Ectodermal cell (in vitro differentiated cells): Measurements from ENCODE around the gene FBXL7.

Experiments
- H3K27ac ChIP-seq: 2 replicates; pipeline ENCODE4 v1.7.0; 2013; ENCODE audit warnings: mild to moderate bottlenecking, low read depth, low read length; ENCODE audit not compliant: insufficient read depth, poor library complexity, severe bottlenecking
- H3K27me3 ChIP-seq: 2 replicates; pipeline ENCODE4 v1.7.0; 2013; ENCODE audit warnings: mild to moderate bottlenecking, low read length; ENCODE audit not compliant: insufficient read depth, control insufficient read depth, poor library complexity, severe bottlenecking
- H3K36me3 ChIP-seq: one replicate; pipeline ENCODE4 v1.7.0; 2013; ENCODE audit warnings: low read length; ENCODE audit not compliant: control insufficient read depth, insufficient read depth
- H3K4me1 ChIP-seq: one replicate; pipeline ENCODE4 v1.7.0; 2013; ENCODE audit warnings: low read length; ENCODE audit not compliant: control insufficient read depth, insufficient read depth
- H3K4me3 ChIP-seq: 2 replicates; pipeline ENCODE4 v1.7.0; 2013; ENCODE audit warnings: low read depth, low read length, control low read depth; ENCODE audit not compliant: insufficient read depth
- H3K9me3 ChIP-seq: 2 replicates; pipeline ENCODE4 v1.7.0; 2013; ENCODE audit warnings: mild to moderate bottlenecking, low read length, moderate library complexity; ENCODE audit not compliant: control insufficient read depth
- WGBS, 2 experiments: methylation state at CpG; one replicate each; pipeline ENCODE4 v1.1.7; 2013; ENCODE audit warnings: missing lambda C conversion rate in 2 of 2; 5-methylcytosine and 5-hydroxymethylcytosine counted together

FBXL7 gene

DNA sequence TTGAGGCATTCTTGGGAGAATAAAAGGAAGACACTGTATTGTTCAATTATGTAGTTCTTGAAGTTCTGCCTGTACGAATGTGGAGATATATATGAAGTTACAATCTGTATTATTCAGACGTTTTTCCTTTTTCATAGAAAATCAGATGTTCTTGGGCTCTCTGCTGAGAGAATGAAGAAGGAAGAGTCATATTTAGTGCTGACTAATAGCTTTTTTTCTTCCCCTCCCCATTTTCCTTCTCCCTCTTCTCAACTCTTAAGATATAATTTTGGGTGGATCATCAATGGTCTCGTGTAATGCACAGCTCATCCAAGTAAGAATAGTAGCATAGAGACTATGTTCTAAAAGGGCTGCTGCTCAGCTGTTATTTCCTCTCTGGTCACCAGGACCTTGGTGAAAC is 23.0 kb upstream of the FBXL7 start:
- no peak overlapping the region for H3K27ac ChIP-seq
- H3K4me1 ChIP-seq = no peaks in the 10 kb centered on the region
- 93 to 95% methylated on average over 2 to 3 of the region's 3 CpGs for WGBS, 2 experiments
- H3K36me3 ChIP-seq = no peaks in the 10 kb centered on the region
- H3K27me3 ChIP-seq = no peaks in the 10 kb centered on the region
- no peaks in the 10 kb centered on the region for H3K9me3 ChIP-seq
- H3K4me3 ChIP-seq = no peak overlapping the region

DNA sequence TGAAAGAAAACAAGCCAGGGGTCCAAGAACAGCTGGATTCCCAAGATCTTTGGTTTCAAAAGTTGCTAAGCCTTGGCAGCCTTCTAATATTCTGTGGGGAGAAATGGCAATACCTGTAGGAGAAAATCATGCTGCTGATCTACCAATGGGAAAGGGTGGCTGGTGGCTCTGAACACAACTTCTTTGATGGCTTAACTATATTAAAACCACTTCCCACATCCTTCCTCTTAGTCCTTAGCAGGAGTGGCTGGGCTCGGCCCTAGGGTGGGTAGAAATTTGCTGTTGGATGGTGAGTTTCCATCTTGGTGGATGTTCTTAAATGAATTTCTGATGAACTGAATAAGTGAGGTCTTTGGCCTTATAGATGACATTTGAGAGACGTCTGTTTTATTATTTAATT is 19.5 kb upstream of the FBXL7 start:
- WGBS, 2 experiments = 87 to 97% methylated on average over 2 of the region's 2 CpGs
- Histone ChIP-seq H3K27me3 (no peaks in the 10 kb centered on the region), H3K27ac (no peak overlapping the region), H3K36me3 (no peaks in the 10 kb centered on the region), H3K4me3 (no peak overlapping the region), H3K4me1 (no peaks in the 10 kb centered on the region), H3K9me3 (no peaks in the 10 kb centered on the region)

DNA sequence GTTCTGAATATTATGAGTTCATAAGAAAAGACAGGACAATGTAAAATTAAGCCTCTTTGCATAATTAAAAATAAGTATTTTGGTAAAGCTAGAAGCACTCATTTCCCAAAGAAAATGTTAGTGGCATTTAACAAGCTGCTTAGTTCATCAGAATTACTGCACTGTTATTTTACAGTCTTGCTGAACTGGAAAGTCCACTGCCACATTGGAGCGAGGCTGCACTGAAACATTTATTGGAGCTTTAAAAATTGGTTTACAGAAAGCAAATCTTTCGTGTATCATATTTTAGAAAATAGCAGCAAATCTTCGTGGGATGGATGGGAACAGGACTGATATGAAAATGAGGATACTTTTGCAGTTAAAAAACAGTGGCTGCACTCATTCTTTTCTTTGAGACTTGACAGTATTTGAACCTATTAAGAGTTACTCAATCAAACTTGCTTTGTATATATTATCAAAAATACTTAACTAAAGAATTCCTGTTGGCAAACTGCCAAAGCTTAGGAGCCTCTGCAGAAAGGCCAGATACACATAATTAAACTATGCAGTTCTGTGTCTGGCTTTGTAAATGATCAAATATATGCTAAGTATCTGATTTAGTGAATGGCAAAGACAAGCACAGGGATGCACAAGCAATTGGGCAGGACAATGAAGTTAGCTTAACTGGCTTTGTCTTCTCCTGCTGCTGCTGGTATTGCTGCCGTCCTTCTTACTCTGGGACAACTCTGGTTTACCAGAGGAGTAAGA is 16.5 kb upstream of the FBXL7 start:
- Histone ChIP-seq H3K27me3 (no peaks in the 10 kb centered on the region), H3K4me1 (no peaks in the 10 kb centered on the region), H3K9me3 (no peaks in the 10 kb centered on the region), H3K4me3 (no peak overlapping the region), H3K27ac (no peak overlapping the region), H3K36me3 (no peaks in the 10 kb centered on the region)
- 87 to 97% methylated on average over 4 of the region's 4 CpGs for WGBS, 2 experiments

DNA sequence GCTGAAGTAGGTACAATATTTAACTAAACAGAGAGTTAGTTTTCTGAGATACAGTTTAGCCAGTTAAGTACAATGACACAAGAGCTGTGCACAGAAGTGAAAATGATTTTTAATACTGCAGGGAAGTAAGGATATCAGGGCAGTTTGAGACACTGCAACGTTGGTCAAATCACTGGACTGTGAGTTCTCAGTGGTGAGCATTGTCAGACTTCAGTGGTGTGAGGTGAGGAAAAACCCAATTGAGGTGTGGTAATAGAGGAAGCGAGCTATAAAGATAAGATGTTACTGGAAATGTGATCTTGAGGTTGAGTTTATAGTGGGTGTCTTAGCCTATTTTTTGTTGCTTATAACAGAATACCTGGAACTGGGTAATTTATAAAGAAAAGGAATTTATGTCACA is 12.8 kb upstream of the FBXL7 start:
- H3K9me3 ChIP-seq = no peaks in the 10 kb centered on the region
- H3K27me3 ChIP-seq = no peaks in the 10 kb centered on the region
- H3K27ac ChIP-seq = no peak overlapping the region
- H3K36me3 ChIP-seq = no peaks in the 10 kb centered on the region
- H3K4me1 ChIP-seq = no peaks in the 10 kb centered on the region
- 94 to 95% methylated on average over 2 of the region's 2 CpGs for WGBS, 2 experiments
- H3K4me3 ChIP-seq = no peak overlapping the region

DNA sequence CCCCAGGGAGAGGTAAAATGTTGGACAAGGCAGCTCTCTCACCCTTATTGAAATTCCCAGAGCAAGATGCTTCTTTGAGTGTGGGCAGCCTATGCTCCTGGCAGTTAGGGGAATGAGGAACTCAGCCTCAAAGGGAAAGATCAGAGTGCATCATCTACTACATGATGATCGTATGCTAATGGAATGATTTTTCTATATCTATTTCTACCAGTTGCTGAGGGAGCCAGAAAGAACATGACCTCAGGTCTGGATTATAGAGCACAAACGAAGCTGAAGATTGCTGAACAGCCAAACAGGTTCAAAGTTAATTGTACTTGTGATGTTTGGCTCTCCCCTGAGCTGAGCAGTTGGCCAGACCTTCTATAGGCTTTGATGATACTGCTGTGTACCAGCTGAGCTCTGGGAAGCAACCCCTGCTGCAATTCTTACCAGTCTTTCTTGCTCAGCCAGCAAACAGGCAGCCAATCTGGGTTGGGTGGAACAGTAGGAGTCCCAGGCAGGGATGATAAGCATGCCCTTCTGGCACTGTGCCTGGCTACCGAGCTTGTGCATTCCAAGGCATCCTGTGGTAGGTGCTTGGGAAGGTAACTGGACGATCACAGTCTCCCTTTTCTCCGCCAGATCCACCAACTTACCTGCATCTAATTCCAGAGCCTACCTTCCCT is 10.3 kb upstream of the FBXL7 start:
- Histone ChIP-seq H3K9me3 (no peaks in the 10 kb centered on the region), H3K27me3 (no peaks in the 10 kb centered on the region), H3K36me3 (no peaks in the 10 kb centered on the region), H3K27ac (no peak overlapping the region), H3K4me3 (no peak overlapping the region), H3K4me1 (no peaks in the 10 kb centered on the region)
- 88 to 91% methylated on average over 5 of the region's 5 CpGs for WGBS, 2 experiments

DNA sequence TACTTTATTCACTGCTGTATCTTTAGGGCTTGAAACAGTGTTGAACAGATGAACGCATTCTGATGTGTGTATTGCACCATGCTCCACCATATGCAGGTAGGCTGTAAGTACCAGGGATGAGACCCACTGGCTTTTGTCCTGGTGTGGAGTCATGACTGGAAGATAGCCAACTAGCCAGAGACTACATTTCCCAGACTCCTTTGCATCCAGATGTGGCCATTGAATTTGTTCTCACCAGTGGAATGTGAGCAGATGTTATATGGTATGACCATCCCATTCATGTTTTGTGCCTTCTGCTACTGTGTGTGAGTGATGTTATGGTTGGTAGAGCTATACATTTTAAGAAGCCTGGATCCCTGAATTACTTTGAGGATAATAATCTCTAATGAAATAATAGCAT is 7.4 kb upstream of the FBXL7 start:
- no peak overlapping the region for H3K27ac ChIP-seq
- H3K36me3 ChIP-seq = no peaks in the 10 kb centered on the region
- no peak overlapping the region for H3K4me3 ChIP-seq
- no peaks in the 10 kb centered on the region for H3K9me3 ChIP-seq
- H3K4me1 ChIP-seq = no peaks in the 10 kb centered on the region
- no peaks in the 10 kb centered on the region for H3K27me3 ChIP-seq
- WGBS, 2 experiments = 94 to 96% methylated on average over 1 of the region's 1 CpG

DNA sequence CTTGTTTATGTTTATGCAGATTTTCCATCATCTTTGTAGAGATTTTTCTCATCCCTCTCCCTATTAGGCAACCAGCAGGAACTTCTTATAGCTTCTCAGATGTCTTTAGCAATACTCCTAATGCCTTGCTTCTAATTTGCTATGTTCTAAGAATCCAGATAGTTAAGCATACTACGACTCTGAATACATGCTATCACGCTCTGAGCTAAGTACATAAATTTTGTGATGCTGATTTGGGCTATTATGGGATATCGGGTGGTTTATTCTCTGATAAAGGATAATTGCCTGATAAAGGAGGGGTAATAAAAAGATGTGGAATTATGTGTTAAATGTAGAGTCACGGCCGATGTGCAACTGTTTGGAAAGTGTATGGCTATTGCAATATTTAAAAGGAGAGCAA is 6.5 kb upstream of the FBXL7 start:
- H3K36me3 ChIP-seq = no peaks in the 10 kb centered on the region
- H3K9me3 ChIP-seq = no peaks in the 10 kb centered on the region
- WGBS, 2 experiments = 96% methylated on average over 5 of the region's 5 CpGs
- no peak overlapping the region for H3K4me3 ChIP-seq
- H3K27me3 ChIP-seq = no peaks in the 10 kb centered on the region
- no peak overlapping the region for H3K27ac ChIP-seq
- no peaks in the 10 kb centered on the region for H3K4me1 ChIP-seq

DNA sequence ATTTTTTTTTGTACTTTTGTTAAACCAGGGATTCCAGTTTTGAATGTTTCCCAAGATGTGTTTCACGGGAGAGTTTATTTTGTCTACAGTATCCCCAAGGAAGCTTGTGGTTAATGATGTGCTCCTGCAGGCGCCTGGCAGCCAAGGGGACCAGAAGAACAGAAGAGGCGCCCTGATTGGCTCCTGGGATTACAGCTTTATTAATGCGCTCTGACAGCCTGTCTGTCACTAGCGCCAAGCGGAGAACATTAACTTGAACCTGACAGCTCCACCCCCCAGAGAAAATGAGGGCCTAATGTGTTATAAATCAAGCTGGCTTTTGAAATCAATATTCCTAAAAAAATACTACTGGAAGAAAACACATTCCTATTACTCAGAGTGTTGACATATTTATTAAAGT is 5.0 kb upstream of the FBXL7 start:
- Histone ChIP-seq H3K9me3 (no peaks in the 10 kb centered on the region), H3K4me3 (no peak overlapping the region), H3K27ac (no peak overlapping the region), H3K27me3 (no peaks in the 10 kb centered on the region), H3K36me3 (no peaks in the 10 kb centered on the region), H3K4me1 (peaks cover 2% of the 10 kb centered on the region)
- 81 to 82% methylated on average over 6 of the region's 6 CpGs for WGBS, 2 experiments

DNA sequence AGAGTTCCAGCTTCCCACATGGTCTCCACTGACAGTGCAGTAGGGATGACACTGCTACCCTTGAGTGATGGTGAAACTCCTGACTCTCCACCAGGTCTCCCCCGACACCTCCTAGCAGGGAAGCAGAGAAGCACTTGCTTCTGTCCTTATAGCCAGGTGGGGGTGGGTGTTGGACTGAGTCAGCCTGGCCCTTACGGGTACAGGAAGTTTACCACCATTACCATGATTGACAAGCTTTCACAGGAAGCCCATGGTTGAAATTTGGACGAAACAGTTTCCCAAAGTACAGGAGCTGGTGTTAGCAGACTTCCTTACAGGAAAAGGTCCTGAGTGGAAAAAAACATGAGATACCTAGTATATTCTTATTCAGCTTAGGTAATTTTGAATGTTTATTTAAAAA is 3.1 kb upstream of the FBXL7 start:
- 71 to 82% methylated on average over 3 of the region's 3 CpGs for WGBS, 2 experiments
- H3K36me3 ChIP-seq = no peaks in the 10 kb centered on the region
- no peak overlapping the region for H3K27ac ChIP-seq
- H3K4me1 ChIP-seq = peaks cover 2% of the 10 kb centered on the region
- H3K9me3 ChIP-seq = no peaks in the 10 kb centered on the region
- no peak overlapping the region for H3K4me3 ChIP-seq
- H3K27me3 ChIP-seq = no peaks in the 10 kb centered on the region

DNA sequence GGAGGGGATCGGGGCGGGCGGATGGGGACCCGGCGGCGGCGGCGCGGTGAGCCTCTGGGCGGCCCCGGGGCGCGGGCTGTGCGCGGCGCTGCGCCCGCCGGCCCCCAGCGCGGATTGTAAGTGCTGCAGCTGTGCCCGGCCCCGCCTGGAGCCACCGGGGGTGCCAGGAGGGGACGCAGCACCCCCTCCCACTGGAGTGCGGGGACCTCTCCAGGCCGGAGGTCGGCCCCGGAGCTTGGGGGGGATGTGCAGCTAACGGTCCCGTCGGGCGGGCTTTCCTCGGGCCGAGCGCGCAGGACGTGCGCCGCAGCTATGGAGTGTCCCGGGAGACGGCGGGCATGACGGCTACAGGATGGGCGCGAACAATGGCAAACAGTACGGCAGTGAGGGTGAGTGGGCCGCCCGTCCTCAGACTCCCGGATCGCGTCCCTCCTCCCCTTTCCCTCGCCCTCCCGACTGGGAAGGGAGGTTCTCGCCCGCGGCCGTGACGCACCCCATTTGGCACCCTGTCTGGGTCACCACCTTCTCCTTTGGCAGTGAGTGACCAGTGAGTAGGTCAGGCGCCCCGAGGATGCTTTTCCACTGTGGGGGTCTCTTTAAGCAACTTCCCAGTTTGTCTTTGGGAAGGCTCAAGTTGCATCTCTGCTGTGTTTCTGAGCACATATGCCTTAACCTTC is 483 bp downstream of the FBXL7 start:
- Histone ChIP-seq H3K27me3 (no peaks in the 10 kb centered on the region), H3K4me3 (peak overlapping the region; percentile 76), H3K9me3 (no peaks in the 10 kb centered on the region), H3K4me1 (peaks cover 2% of the 10 kb centered on the region), H3K36me3 (no peaks in the 10 kb centered on the region), H3K27ac (no peak overlapping the region)
- 0% methylated on average over 61 of the region's 61 CpGs for WGBS, 2 experiments
